Uterus (tissue), 2 donors: ENCODE measurements around the gene TTYH1.

Experiments used
- CTCF ChIP-seq, 4 experiments: fragments of 200-600 bp in 2 of 4; fragments of 450-650 bp in 2 of 4; sonication (generic) in 2 of 4; IDR thresholded peaks; one replicate each; pipeline ENCODE4 v1.5.1; 2016 to 2019; ENCODE audit warnings: antibody characterized with exemption in 4 of 4, mild to moderate bottlenecking in 2 of 4, moderate library complexity in 1 of 4
- POLR2A ChIP-seq, 2 donors: fragments of 450-650 bp; IDR thresholded peaks; one replicate each; pipeline ENCODE4 v1.6.1; 2016; ENCODE audit warnings: antibody characterized with exemption in 2 of 2, mild to moderate bottlenecking in 1 of 2, moderate library complexity in 1 of 2

- TF ChIP-seq CTCF (IDR thresholded peaks at IDR 0.05): no peak
- TF ChIP-seq POLR2A (IDR thresholded peaks at IDR 0.05): no peak
These were observed 3.9 kb downstream of the TTYH1 start for GRCh38 chr19:54418930-54419800.
